Fibroblast of peridontal ligament (primary cell): Measurements from ENCODE around the gene SPRY4.
"Not testable (repeated sequence)": the region's sequence is repeated elsewhere in the genome, so short reads cannot be mapped to it uniquely, and the experiment has no call there.

ENCODE experiments used
- DNase-seq: peaks from one replicate; pipeline ENCODE4 v3.0.0-alpha.2; 2010; ENCODE audit errors: extremely low read depth

Gene SPRY4

DNA sequence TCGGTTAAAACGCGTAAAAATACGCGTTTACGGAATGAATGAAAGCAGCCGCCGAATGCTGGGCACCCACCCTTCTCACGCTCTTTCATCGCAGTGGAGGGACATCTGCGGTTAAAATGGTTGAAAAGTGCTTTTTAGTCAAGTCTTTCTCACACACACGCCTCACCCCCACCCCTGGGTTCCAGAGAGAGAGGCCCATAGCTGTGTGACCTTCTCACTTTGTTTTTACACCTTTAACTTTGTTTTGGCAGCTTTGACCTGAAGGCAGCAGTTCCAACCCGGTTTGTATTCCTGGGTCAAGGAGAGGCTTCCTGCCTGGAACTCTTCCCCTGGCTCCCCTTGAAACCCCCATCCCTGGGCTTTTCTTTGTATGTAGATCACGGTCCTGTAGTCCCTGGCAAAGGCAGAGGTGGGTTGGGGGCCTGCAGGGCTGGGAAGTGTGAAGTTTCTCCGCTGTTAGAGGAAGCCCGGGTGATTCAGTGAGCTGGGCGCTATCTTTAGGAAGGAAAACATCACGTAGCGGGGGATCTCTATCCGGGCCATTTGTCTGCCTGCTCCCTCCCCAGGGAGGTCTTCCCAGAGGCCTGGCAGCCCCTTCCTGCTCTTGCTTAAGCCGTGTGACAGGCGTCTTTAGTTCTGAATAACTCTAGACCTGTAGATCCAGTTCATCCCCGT is 29.6 kb downstream of the SPRY4 start:
- no peak for DNase-seq

- no peak for DNase-seq
Measured at GRCh38 chr5:142293486-142293885, 31.3 kb downstream of the SPRY4 start.

DNA sequence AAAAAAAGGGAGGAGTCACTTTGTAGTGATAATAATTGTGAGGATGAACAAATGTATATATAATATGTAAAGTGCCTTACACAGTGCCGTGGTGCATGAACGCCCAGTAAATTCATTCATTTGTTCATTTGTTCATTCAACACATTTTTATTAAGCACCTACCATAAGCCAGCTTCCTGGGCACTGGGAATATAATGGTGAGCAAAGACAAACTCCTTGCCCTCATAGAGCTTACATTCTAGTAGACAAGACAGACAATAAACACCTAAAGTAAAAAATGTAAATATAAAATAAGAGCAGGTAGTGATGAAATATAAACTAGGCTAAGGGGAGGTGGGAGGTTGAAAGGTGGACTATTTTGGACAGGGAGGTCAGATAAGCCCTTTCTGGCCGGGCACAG is 32.0 kb downstream of the SPRY4 start:
- no peak for DNase-seq

DNA sequence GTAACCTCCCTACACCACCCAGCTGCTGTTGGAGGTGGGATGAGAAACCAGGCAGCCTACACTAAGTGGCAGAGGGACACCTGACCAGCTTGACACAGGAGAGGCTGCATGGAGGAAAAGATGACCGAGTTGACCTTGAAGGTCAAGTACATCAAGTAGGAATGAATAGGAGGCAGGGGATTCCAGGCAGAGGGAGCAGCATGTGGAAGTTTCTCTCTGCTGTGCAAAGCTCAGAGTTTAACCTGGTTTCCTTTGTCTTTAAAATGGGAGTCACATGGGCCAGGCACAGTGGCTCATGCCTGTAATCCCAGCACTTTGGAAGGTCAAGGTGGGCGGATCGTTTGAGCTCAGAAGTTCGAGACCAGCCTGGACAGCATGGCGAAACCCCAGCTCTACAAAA is 32.6 kb downstream of the SPRY4 start:
- DNase-seq = no peak

DNA sequence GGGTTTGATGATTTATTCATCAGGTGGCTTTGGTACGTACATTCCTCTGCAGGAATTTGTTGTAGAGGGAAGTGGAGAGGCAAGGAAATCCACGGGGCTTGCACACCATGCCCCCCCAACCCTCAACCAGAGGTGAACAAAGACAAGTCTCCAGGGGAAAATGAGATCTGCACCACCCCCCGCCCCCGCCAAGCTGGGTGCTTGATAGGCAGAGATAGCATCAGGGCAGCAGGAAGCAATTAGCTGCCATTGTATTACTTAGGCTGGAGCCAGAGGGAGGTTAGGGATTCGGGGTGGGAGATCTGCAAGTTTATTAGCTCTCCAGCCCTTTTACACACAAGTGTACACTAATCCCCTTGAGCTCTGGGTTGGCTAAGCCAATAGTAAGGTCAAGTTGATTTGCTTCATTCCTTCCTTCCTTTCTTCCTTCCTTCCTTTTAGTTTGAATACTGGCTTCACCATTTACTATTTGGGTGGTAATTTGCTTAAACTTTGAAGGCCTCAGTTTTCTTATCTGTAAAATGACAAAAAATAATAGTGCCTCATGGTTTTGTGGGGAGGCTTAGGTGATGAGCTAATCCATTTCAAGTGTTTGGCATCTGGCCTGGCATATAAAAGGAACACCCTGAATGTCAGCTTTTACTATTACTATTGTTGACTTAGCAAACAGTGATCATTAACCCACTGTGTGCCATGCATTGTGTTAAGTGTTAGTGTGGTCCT is 34.1 kb downstream of the SPRY4 start:
- DNase-seq = peak; percentile 41

DNA sequence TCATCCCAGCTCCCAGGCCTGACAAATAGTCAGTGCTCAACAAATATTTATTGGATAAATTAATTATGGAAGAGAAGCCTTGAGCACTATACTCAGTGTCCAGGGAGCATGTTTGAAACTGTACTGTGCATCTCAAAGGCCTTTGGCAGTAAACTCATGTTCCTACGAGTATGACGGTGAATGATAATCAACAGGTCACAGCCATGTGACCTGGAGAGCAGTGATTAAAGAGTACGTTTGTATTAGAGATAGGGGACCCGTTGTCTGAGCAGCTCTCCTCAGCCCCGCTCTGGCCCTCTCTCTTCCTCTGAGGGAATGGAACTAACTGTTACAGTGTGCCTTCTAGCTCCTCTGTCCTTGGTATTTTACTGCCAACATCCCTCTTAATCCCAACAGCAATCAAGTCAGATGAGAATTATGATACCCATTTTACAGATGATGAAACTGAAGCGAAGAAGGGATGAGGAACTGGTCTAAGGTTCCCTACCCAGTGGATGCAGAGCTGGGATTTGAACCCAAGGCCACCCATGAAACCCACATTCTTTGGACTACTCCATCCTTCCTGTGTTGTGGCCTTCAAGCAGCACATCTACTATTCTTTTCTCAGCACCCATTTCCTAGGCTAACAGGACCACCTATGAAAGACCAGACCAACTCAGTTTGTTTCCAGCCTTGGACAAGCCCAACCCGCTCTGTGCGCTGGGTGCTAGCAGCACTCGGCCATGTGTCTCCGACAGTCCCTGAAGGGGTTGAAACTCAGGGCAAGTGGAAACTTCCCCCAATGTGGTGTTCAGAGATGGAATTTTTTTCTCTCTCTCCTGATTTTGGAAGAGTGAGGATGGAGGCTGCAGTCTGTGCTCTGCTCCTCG is 34.9 kb downstream of the SPRY4 start:
- DNase-seq = no peak

DNA sequence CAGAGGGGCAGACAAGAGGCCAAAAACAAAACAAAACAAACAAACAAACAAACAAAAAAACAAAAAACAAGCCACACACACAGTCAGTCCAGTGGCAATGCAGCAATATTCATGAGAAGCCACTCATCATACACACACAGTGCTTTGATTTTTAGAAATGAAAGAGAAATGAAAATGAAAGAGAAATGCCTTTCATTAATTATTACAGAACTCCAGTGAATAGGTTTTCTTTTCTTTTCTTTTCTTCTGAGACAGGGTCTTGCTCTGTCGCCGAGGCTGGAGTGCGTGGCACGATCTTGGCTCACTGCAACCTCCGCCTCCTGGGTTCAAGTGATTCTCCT is 36.9 kb downstream of the SPRY4 start:
- DNase-seq = no peak

DNA sequence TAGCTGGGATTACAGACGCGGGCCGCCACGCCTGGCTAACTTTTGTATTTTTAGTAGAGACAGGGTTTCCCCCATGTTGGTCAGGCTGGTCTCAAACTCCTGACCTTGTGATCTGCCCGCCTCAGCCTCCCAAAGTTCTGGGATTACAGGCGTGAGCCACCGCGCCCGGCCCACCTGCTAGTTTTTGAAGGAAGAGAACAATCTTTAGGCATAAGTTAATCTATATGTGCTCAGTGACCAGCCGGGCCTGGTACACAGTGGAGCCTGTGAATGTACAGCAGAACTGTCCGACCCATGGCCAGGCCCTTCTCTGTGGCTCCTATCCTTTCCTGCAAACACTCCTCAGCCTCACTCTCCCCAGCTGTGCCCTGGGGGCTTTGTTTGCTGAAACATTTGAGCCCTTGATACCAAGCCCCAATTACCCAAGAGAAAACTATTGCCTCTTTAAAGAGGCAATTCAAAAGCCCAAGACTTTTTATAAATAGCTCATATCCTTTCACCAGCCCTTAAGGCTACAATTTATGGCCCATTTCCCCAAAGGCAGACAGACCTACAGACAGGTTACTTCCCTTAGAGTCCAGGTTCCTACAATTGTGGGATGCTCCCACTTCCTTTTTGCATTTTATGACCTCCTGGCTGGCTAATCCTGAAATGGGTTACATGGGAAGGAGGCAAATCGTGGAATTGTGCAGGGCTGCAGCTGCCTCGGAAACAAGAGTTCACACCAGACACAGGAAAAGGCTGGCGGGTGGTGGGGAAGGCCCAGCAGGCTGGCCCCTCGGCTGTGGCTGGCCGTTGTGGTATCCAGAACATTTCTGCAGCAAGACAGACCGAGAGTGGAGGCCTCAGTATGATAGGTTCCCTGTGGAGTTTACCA is 37.5 kb downstream of the SPRY4 start:
- DNase-seq = no peak

- DNase-seq = no peak
Measured at GRCh38 chr5:142286111-142286510, 38.7 kb downstream of the SPRY4 start.

DNA sequence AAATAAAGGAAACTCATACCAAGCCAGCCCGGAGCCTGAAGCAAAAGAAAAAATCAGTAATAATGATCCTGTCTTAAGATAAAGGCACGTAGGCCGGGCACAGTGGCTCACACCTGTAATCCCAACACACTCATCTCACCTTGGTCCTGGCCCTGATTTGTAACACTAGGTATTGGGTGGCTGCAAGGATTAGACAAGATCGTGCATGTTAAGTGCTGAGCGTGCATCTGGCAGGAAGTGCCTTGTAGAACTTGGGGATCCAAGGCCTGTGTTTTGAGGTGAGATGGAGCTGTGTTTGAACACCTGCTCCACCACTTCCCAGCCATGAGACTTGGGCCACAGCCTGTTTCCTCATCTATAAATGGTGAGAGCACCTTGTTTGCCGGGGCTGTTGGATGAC is 41.5 kb downstream of the SPRY4 start:
- no peak for DNase-seq

DNA sequence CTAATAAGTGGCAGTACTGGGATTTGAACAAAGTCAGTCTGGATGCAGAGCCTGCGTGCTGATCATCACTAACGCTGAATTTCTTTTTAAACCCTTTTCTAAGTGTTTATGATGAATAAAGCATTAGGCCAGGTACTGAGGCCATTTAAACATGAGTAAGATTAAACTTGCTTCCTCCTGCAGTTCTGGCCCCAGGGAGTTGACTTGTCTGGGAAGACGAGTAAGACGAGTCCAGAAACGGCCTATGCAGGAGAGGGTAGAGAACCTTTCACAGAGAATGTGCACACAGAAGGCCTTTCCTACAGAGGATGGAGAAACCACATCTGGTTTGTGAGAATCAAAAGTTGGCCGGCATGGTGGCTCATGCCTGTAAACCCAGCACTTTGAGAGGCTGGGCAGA is 42.9 kb downstream of the SPRY4 start:
- DNase-seq = no peak

DNA sequence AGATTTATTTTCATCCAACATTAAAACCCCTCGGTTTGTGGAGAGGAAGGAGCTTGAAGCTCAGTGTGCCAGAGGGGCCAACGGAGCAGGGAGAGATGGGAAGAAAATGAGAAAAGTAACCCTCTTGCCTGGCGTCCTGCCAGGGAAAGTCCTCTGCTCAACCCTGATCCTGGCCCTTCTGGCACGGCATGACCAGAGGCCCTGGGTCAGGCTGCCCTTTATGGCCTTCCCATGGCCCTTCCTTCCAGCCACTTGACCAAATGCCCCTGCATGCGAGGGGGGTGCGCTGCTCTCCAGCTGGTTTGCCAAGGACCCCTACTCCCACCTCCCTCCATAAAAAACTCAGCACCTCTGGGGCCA is 43.8 kb downstream of the SPRY4 start:
- no peak for DNase-seq

DNA sequence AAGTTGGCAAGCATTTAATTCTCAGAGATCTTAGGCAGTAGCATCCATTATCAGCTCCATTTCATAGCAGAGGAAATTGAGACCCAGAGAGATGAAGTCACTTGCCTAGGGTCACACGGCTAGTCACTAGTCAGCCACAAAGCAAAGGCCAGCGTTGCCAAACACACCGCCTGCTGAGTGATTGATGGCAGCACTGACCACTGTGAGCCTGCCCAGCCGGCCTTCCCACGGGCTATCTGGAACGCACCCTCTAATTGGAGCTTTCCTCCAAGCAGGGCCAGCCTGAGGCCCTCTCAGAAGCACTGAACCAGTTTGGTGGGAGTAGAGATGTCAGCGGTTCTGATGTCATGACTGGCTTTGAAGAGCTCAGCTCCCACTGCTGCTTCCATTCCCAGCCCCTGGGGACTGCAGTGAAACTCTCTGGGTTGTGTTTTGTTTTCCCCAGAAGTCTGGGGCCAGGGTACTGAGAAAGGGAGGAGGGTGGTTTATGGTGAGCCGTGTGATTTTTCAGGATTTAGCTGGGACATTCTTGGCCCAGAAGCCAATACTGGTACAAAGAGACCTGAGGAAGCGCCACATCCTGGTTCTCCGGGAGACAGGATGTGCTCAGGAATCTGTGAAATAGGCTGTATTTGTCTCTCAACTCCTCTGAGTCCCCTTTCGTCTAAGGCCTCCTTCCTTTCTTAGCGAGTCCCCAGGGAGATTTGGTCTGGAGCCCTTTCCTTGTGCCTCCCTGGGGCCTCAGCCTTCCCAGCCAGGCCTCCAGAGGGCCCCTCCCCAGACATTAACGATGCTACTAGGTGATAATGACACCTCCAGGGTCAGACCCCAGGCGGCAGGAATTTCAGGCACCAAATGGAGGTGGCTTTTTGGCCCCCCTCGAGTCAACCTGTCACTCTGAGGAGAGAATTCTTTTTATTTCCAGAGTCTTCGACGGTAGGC is 44.5 kb downstream of the SPRY4 start:
- peak; percentile 63 for DNase-seq

GRCh38 chr5:142278627-142279026 is 46.2 kb downstream of the SPRY4 start:
- DNase-seq = no peak

DNA sequence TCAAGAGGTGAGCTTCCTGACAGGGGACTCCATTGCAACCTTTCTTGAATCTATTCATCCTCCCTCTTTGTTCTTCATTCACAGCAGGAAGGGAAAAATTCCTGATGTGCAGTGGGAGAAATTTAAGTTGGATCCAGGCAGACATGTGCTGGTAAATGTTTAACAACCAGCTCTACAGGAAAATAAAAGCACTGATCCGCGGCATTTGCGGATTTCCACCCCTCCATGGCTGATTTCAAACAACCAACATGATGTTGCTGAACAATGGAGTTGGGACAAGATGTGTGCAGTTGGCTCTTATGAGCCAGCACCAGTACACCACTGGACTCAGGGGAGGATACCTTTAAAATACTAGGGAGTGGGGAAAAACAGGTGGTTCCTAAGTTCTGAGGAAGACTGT is 47.0 kb downstream of the SPRY4 start:
- no peak for DNase-seq

DNA sequence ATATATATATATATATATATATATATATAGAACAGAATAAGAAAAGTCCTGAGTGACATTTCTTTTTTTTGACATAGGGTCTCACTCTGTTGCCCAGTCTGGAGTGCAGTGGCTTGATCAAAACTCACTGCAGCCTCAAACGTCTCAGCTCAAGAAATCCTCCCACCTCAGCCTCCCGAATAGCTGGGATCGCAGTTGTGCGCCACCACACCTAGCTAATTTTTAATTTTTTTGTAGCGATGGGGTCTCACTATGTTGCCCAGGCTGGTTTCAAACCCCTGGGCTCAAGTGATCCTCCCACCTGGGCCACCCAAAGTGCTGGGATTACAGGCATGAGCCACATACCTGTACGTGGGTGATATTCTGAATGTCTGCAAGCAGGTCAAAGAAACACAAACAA is 48.3 kb downstream of the SPRY4 start:
- no peak for DNase-seq

- no peak for DNase-seq
Measured at GRCh38 chr5:142275496-142275895, 49.3 kb downstream of the SPRY4 start.

DNA sequence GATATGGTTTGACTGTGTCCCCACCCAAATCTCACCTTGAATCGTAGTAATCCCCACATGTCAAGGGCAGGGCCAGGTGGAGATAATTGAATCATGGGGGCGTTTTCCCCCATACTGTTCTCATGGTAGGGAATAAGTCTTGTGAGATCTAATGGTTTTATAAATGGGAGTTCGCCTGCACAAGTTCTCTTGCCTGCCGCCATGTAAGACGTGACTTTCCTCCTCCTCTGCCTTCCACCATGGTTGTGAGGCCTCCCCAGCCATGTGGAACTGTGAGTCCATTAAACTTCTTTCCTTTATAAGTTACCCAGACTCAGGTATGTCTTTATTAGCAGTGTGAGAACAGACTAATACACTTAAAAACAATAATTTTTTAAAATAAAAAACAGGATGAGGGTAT is 52.2 kb downstream of the SPRY4 start:
- DNase-seq = not testable (repeated sequence)

DNA sequence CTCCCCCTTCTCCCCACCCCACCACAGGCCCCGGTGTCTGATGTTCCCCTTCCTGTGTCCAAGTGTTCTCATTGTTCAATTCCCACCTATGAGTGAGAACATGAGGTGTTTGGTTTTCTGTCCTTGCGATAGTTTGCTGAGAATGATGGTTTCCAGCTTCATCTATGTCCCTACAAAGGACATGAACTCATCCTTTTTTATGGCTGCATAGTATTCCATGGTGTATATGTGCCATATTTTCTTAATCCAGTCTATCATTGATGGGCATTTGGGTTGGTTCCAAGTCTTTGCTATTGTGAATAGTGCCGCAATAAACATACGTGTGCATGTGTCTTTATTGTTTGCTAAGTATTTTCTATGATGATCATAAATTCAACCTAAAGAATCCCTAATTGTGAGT is 60.7 kb downstream of the SPRY4 start:
- DNase-seq = not testable (repeated sequence)

GRCh38 chr5:142263346-142263745 is 61.5 kb downstream of the SPRY4 start:
- DNase-seq = no peak

DNA sequence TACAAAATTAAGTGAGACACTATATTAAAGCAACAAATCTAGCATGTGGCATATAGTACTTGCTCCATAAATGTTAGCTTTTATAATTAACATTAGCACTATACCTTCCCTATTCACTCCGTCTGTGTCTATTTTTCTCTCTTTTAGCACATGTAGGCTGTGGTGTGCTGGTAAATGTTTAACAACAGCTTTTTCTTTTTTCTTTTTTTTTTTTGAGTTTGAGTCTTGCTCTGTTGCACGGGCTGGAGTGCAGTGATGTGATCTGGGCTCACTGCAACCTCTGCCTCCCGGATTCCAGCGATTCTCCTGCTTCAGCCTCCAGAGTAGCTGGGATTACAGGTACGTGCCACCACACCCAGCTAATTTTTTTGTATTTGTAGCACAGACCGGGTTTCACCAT is 62.1 kb downstream of the SPRY4 start:
- no peak for DNase-seq
